ENCODE measurements around the gene ARHGAP26.

Gene ARHGAP26

GRCh38 chr5:143176048-143176447 lies 405.9 kb downstream of the ARHGAP26 start:
- no peak for DNase-seq

DNA sequence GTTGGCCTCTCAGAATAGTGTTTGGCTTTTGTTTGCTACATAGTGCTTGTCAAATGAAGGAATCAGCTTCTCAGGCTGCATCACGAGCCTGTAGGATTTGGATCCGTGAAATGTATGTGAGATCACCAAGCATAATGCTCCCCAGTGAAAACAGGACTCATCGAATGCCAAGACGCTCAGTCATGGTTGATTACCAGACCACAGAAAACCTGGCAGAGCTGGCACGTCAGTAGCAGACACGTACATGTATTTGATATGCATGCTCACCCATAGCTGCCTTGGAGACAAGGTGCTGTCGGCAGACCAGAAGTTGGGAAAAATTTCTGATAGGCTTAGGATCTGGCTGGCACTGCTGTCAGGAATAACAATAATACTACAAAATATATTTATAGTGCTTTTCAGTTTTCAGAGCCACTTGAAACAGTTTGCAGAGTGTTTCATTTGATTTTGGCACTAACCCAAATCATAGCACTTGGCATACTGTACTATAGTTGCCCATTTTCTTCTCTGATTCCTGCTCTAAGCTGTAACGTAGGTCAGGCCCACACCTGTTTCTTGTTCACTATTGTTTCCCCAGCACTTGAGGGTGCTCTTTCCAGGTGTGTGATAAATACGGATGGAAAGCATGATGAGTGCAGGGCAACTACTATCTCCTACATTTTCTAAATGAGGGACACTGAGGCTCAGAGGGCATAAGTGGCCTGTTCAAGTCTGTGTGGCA lies 407.2 kb downstream of the ARHGAP26 start:
- peak; percentile 8 for DNase-seq

DNA sequence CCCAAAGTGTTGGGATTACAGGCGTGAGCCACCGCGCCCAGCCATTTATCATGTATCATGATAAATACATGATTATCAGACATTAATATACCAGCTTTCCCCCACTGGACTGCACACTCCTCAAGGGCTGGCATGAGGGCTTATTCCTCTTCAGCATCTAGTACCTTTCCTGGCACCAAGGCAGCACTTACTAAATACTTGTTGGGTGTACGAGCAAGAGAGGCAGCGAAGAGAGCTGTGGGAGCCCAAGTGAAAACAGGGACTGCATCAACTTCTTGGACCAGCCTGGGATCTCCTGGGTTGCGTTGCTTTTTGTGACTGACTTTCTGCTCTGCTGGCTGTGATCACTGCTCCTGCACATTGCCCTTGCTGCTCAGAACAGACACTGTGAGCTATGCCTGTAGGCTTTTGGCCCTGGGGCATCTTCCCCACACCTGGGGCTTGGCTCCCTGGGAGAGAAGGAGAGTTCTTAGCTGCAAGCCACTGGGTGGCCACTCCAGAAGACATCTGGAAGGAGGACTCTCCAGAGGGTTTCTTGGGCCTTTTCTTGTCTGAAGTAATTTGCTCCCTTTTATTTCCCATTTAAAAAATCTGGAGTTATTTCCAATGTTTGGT lies 409.1 kb downstream of the ARHGAP26 start:
- no peak for DNase-seq

GRCh38 chr5:143180751-143181150 lies 410.6 kb downstream of the ARHGAP26 start:
- no peak for DNase-seq

GRCh38 chr5:143181173-143181572 lies 411.0 kb downstream of the ARHGAP26 start:
- no peak for DNase-seq

- DNase-seq = no peak
Observed at GRCh38 chr5:143182106-143182505, 411.9 kb downstream of the ARHGAP26 start.

GRCh38 chr5:143182901-143183820 lies 413.0 kb downstream of the ARHGAP26 start:
- DNase-seq = no peak

GRCh38 chr5:143183989-143184388 lies 413.8 kb downstream of the ARHGAP26 start:
- no peak for DNase-seq

GRCh38 chr5:143186623-143187022 lies 416.4 kb downstream of the ARHGAP26 start:
- DNase-seq = no peak

- no peak for DNase-seq
Observed at GRCh38 chr5:143187495-143187894, 417.3 kb downstream of the ARHGAP26 start.

GRCh38 chr5:143188083-143188482 lies 417.9 kb downstream of the ARHGAP26 start:
- DNase-seq = no peak

- DNase-seq = no peak
Observed at GRCh38 chr5:143188692-143189091, 418.5 kb downstream of the ARHGAP26 start.

DNA sequence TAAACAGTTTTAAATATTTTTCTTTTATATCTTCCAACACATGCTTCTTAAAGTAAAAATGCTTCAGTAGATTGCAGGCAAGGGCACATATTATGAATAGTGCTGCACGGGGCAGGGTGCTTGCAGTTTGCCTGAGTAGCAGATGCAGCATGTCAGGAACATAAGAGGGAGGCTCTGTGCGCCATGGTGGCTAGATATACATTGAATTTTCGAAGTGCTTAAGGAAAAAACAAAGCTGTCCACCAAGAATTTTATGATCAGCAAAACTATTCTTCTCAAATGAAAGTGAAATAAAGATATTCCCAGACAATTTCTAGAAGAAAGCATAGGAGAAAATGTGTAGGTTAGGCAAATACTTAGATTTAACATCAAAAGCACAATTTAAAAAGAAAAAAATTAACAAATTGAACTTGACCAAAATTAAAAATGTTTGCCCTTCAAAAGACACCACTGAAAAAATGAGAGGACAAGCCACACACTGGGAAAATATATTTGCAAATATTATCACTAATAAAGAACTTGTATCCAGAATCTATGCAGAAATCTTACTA lies 420.2 kb downstream of the ARHGAP26 start:
- no peak for DNase-seq

DNA sequence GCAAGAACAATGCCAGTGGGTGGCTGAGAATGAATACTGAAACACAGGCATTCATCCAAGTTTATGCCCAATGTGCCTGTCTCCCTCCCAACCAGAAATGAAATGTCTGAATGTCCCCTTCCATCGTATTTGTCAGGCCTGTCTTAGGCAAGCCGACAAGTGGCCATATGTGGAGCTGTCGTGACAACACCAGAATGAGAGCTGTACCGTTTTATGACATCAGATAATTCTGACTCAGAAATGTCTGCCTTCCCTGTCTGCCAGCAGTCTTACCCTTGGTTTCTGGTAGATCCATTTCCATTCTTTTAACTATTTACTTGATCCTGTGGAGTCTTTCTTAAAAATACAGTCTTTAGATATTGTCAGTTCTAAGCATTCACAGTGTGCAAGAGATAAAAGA lies 421.5 kb downstream of the ARHGAP26 start:
- DNase-seq = no peak

GRCh38 chr5:143192191-143192900 lies 422.2 kb downstream of the ARHGAP26 start:
- no peak for DNase-seq

- DNase-seq = no peak
Observed at GRCh38 chr5:143194206-143194605, 424.0 kb downstream of the ARHGAP26 start.

DNA sequence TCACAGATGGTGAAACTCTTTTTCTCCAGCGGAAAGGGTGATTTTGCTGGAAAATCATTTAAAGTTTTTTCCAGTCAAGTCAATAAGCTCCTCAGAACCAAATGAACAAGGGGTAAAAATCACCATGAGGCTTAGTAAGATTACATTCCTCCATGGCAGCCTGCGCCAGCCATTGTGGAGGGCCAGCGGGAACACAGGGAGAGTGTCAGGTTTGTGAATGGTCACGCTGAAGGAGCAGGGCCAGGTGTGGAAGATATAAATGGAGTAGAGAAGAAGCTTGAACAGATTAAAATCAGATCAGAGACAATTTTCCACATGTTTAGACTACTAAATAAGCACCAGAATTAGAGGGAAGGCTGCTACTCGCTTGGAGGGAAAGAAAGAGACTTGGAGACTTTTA lies 424.5 kb downstream of the ARHGAP26 start:
- no peak for DNase-seq

GRCh38 chr5:143195491-143195890 lies 425.3 kb downstream of the ARHGAP26 start:
- DNase-seq = no peak

- DNase-seq = no peak
Observed at GRCh38 chr5:143196601-143197259, 426.6 kb downstream of the ARHGAP26 start.

GRCh38 chr5:143197260-143197656 lies 427.1 kb downstream of the ARHGAP26 start:
- no peak for DNase-seq

DNA sequence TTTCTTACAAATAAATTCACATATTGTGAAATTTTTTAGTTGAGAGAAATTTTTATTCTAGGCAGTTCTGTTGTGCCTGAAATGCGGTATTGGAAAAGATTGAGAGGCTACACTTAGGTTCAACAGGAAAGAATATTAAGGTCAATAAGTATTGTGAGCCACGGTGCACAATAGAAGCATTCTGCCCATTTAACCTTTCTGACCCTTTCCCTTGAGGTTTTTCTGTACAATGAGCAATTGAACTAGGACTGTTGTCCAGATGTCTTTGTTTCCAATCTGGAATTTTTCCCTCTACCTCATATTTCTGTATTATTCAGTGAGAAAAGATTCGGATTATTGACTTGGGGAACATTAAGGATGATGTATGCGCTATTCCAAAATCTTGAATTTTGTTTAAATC lies 428.2 kb downstream of the ARHGAP26 start:
- DNase-seq = no peak

GRCh38 chr5:143199161-143199560 lies 429.0 kb downstream of the ARHGAP26 start:
- DNase-seq = no peak

Measured in NCI-H1436 treated with DMSO at 0.1 percent for 48 hours (cell line).